Sigmoid colon (tissue), 4 donors: ENCODE data around the gene DGKI.

Experiments
- CTCF ChIP-seq, 4 experiments: fragments of 450-650 bp in 3 of 4; fragments of 200-600 bp in 1 of 4; IDR thresholded peaks; one replicate each; pipeline ENCODE4 v1.5.1; 2016 to 2019; ENCODE audit warnings: antibody characterized with exemption in 4 of 4, mild to moderate bottlenecking in 3 of 4, moderate library complexity in 2 of 4
- EP300 ChIP-seq, 4 donors: sonication (generic); formaldehyde crosslinking; IDR thresholded peaks; one replicate each; pipeline ENCODE4 v1.6.1; 2017; ENCODE audit warnings: antibody characterized with exemption in 4 of 4
- POLR2A ChIP-seq, 2 donors: fragments of 450-650 bp; IDR thresholded peaks; one replicate each; pipeline ENCODE4 v1.6.1; 2016; ENCODE audit warnings: antibody characterized with exemption in 2 of 2, mild to moderate bottlenecking in 2 of 2, moderate library complexity in 2 of 2
- POLR2AphosphoS5 ChIP-seq, 4 donors: sonication (generic); formaldehyde crosslinking; IDR thresholded peaks; one replicate each; pipeline ENCODE4 v1.6.1; 2017; ENCODE audit warnings: antibody characterized with exemption in 4 of 4

- no peak for TF ChIP-seq CTCF (IDR thresholded peaks at IDR 0.05)
- no peak for TF ChIP-seq POLR2AphosphoS5 (IDR thresholded peaks at IDR 0.05)
- no peak for TF ChIP-seq POLR2A (IDR thresholded peaks at IDR 0.05)
- no peak for TF ChIP-seq EP300 (IDR thresholded peaks at IDR 0.05)
These were observed 406.6 kb downstream of the DGKI start for GRCh38 chr7:137439829-137440825.
